AG09309 (cell line): ENCODE measurements around the gene CDHR3.
"Not testable (repeated sequence)": the region's sequence is repeated elsewhere in the genome, so short reads cannot be mapped to it uniquely, and the experiment has no call there.

Experiments used
- DNase-seq: peaks from one replicate; pipeline ENCODE4 v3.0.0-alpha.2; 2010; ENCODE audit warnings: low read depth
- H3K4me3 ChIP-seq: 2 replicates; pipeline ENCODE4 v1.5.1; 2011; ENCODE audit warnings: mild to moderate bottlenecking, low read depth, low read length, moderate library complexity; ENCODE audit not compliant: control insufficient read depth
- TF ChIP-seq, protein P1 (sequence below): IDR thresholded peaks from 2 replicates; pipeline ENCODE4 v1.5.1; 2011; ENCODE audit warnings: mild to moderate bottlenecking, low read depth, low read length, inconsistent platforms; ENCODE audit not compliant: insufficient read depth, control insufficient read depth; ENCODE audit errors: missing control alignments

The CDHR3 gene

DNA sequence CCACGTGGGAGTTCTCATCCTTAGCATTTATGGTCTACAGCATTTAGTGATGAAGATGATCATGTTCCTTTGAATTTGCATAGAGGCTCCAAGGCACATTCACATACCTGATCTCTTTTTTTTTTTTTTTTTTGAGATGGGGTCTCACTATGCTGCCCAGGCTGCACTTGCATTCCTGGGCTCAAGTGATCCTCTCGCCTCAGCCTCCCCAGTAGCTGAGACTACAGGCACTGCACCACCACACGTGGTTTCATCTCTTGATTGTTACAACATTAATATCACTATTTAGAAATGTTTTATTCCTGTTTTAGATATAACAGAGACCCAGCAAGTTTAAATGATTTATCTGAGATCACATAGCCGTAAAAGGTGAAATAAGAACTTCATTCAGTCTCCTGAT is 13.8 kb downstream of the CDHR3 start:
- no peak for DNase-seq
- TF ChIP-seq, protein P1, sequence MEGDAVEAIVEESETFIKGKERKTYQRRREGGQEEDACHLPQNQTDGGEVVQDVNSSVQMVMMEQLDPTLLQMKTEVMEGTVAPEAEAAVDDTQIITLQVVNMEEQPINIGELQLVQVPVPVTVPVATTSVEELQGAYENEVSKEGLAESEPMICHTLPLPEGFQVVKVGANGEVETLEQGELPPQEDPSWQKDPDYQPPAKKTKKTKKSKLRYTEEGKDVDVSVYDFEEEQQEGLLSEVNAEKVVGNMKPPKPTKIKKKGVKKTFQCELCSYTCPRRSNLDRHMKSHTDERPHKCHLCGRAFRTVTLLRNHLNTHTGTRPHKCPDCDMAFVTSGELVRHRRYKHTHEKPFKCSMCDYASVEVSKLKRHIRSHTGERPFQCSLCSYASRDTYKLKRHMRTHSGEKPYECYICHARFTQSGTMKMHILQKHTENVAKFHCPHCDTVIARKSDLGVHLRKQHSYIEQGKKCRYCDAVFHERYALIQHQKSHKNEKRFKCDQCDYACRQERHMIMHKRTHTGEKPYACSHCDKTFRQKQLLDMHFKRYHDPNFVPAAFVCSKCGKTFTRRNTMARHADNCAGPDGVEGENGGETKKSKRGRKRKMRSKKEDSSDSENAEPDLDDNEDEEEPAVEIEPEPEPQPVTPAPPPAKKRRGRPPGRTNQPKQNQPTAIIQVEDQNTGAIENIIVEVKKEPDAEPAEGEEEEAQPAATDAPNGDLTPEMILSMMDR: no peak
- no peak overlapping the region for H3K4me3 ChIP-seq

DNA sequence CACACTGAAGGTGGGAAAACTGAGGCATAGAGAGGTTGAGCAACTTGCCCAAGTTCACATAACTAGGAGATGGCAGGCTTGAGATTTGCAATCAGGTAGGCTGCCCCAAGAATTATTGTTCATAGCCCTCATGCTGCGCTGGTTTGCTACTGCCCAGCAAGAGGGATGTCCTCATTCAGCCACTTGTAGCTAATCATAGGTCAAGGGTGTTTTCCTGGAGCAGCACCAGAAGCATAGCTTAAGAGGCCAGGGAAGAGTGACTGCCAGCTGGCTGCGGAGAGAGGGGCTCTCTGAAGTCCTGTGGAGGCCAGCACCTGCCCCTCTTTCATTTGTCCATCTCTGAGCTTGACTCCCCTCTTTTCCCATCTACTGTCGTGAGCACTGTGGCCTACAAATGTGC is 15.0 kb downstream of the CDHR3 start:
- TF ChIP-seq, protein P1: no peak
- no peak overlapping the region for H3K4me3 ChIP-seq
- no peak for DNase-seq

DNA sequence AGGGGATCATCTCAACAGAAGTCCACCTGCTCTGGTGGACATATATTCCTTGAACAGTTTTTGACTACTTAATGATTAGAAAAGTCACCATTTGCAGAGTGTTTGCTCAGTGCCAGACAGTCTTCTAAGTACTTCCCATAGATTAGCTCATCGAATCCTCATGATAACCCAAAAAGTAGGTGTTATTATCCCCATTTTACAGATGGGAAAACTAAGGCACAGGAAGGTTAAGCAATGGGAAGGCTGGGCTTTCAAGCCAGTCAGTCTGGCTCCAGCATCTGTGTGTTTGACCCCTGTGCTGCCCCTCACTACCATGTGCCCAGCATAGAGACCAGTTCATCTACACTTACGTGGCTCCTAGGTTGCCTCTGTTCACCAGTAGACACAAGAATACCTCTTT is 15.9 kb downstream of the CDHR3 start:
- TF ChIP-seq, protein P1: no peak
- no peak for DNase-seq
- H3K4me3 ChIP-seq: no peak overlapping the region

- no peak overlapping the region for H3K4me3 ChIP-seq
- DNase-seq: no peak
- TF ChIP-seq, protein P1: no peak
Measured at GRCh38 chr7:105979405-105979804, 16.3 kb downstream of the CDHR3 start.

- TF ChIP-seq, protein P1: no peak
- no peak for DNase-seq
- H3K4me3 ChIP-seq: no peak overlapping the region
Measured at GRCh38 chr7:105980645-105981396, 17.8 kb downstream of the CDHR3 start.

- no peak overlapping the region for H3K4me3 ChIP-seq
- TF ChIP-seq, protein P1: no peak
- no peak for DNase-seq
Measured at GRCh38 chr7:105982388-105982787, 19.3 kb downstream of the CDHR3 start.

DNA sequence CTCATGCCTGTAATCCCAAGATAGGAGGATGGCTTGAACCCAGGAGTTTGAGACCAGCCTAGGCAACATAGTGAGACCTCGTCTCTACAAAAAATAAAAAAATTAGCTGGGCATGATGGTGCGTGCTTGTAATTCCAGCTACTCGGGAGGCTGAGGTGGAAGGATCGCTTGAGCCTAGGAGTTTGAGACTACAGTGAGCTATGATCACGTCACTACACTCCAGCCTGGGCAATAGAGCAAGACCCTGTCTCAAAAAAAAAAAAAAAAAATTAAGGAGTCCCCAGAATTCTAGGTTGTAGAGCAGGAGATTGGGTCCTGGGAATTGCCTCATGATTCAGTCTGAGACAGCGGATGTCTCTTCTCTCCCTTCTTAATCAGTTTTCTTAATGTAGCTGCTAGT is 21.7 kb downstream of the CDHR3 start:
- H3K4me3 ChIP-seq, DNase-seq: not testable (repeated sequence)
